Loucy (cell line): Measurements from ENCODE around the gene AGAP1.

Experiments
- H2AFZ ChIP-seq: fragments of 200-600 bp; sonication (generic); 2 replicates; pipeline ENCODE4 v1.6.0; 2016; ENCODE audit warnings: antibody characterized with exemption, mild to moderate bottlenecking, low read length, moderate library complexity
- H3F3A ChIP-seq: fragments of 200-600 bp; 2 replicates; pipeline ENCODE4 v1.6.0; 2016; ENCODE audit warnings: antibody characterized with exemption, low read depth, mild to moderate bottlenecking
- H3K27me3 ChIP-seq: fragments of 200-600 bp; sonication (generic); 2 replicates; pipeline ENCODE4 v1.6.1; 2014; ENCODE audit warnings: low read length, mild to moderate bottlenecking; ENCODE audit not compliant: insufficient read depth, poor library complexity, severe bottlenecking
- H3K36me3 ChIP-seq: fragments of 200-600 bp; sonication (generic); 2 replicates; pipeline ENCODE4 v1.6.1; 2016; ENCODE audit warnings: low read length; ENCODE audit not compliant: insufficient read depth
- H3K4me1 ChIP-seq: fragments of 200-600 bp; sonication (generic); 2 replicates; pipeline ENCODE4 v1.5.1; 2014; ENCODE audit warnings: low read length, mild to moderate bottlenecking; ENCODE audit not compliant: insufficient read depth, poor library complexity, severe bottlenecking
- H3K4me2 ChIP-seq: fragments of 200-600 bp; sonication (generic); 2 replicates; pipeline ENCODE4 v1.6.0; 2014; ENCODE audit warnings: antibody characterized with exemption, low read length, low read depth, mild to moderate bottlenecking; ENCODE audit not compliant: poor library complexity, severe bottlenecking
- H3K4me3 ChIP-seq: fragments of 200-600 bp; sonication (generic); 2 replicates; pipeline ENCODE4 v1.5.1; 2014; ENCODE audit warnings: low read length, mild to moderate bottlenecking, mixed read lengths; ENCODE audit not compliant: poor library complexity, severe bottlenecking
- H3K79me2 ChIP-seq: fragments of 200-600 bp; sonication (generic); 2 replicates; pipeline ENCODE4 v1.6.1; 2014; ENCODE audit warnings: low read length; ENCODE audit not compliant: insufficient read depth
- H3K9ac ChIP-seq: fragments of 200-600 bp; sonication (generic); 2 replicates; pipeline ENCODE4 v1.6.0; 2014; ENCODE audit warnings: mild to moderate bottlenecking, low read depth, low read length, moderate library complexity; ENCODE audit not compliant: poor library complexity, severe bottlenecking
- H3K9me2 ChIP-seq: fragments of 200-600 bp; sonication (generic); replicated peaks from 2 replicates; pipeline ENCODE4 v1.6.1; 2016; ENCODE audit warnings: low read depth, low read length, mixed read lengths
- H3K9me3 ChIP-seq: fragments of 200-600 bp; sonication (generic); 2 replicates; pipeline ENCODE4 v1.6.1; 2014; ENCODE audit warnings: mild to moderate bottlenecking, antibody characterized with exemption, low read length, low read depth; ENCODE audit not compliant: insufficient read depth
- H4K20me1 ChIP-seq: fragments of 200-600 bp; sonication (generic); 2 replicates; pipeline ENCODE4 v1.6.0; 2014; ENCODE audit warnings: antibody characterized with exemption, low read length, mild to moderate bottlenecking; ENCODE audit not compliant: insufficient read depth, poor library complexity, severe bottlenecking
- CTCF ChIP-seq: fragments of 200-600 bp; sonication (generic); conservative IDR thresholded peaks from 2 replicates; pipeline ENCODE4 v1.5.1; 2014; ENCODE audit warnings: mild to moderate bottlenecking, antibody characterized with exemption, low read length
- EZH2phosphoT487 ChIP-seq: fragments of 200-600 bp; IDR thresholded peaks from 2 replicates; pipeline ENCODE4 v1.6.1; 2018; ENCODE audit warnings: antibody characterized with exemption, mild to moderate bottlenecking, moderate library complexity, borderline replicate concordance

AGAP1 gene

GRCh38 chr2:235799281-235799680 is 305.4 kb downstream of the AGAP1 start:
- H3K9ac ChIP-seq = no peak overlapping the region
- H3F3A ChIP-seq = no peaks in the 10 kb centered on the region
- H3K4me3 ChIP-seq = no peak overlapping the region
- no peaks in the 10 kb centered on the region for H3K79me2 ChIP-seq
- H3K9me3 ChIP-seq = no peaks in the 10 kb centered on the region
- H3K4me1 ChIP-seq = no peaks in the 10 kb centered on the region
- no peak overlapping the region for H2AFZ ChIP-seq
- H4K20me1 ChIP-seq = no peaks in the 10 kb centered on the region
- H3K36me3 ChIP-seq = peaks cover 25% of the 10 kb centered on the region; the same call in 1 of the 2 replicates
- H3K27me3 ChIP-seq = no peaks in the 10 kb centered on the region
- no peak overlapping the region for H3K4me2 ChIP-seq
- no peak for TF ChIP-seq EZH2phosphoT487
- TF ChIP-seq CTCF = no peak
- no peaks in the 10 kb centered on the region for H3K9me2 ChIP-seq

GRCh38 chr2:235802542-235802941 is 308.7 kb downstream of the AGAP1 start:
- no peaks in the 10 kb centered on the region for H3F3A ChIP-seq

GRCh38 chr2:235803028-235803427 is 309.2 kb downstream of the AGAP1 start:
- H3F3A ChIP-seq = no peaks in the 10 kb centered on the region
- H3K79me2 ChIP-seq = no peaks in the 10 kb centered on the region
- H3K4me2 ChIP-seq = no peak overlapping the region
- H3K4me3 ChIP-seq = no peak overlapping the region
- H4K20me1 ChIP-seq = no peaks in the 10 kb centered on the region
- no peaks in the 10 kb centered on the region for H3K9me2 ChIP-seq
- no peaks in the 10 kb centered on the region for H3K27me3 ChIP-seq
- peaks cover 32% of the 10 kb centered on the region; the same call in 1 of the 2 replicates for H3K36me3 ChIP-seq
- H2AFZ ChIP-seq = no peak overlapping the region
- H3K9me3 ChIP-seq = no peaks in the 10 kb centered on the region
- no peaks in the 10 kb centered on the region for H3K4me1 ChIP-seq
- TF ChIP-seq EZH2phosphoT487 (no peak), CTCF (peak; percentile 24; the same call in 1 of the 2 replicates)
- H3K9ac ChIP-seq = no peak overlapping the region

More at GRCh38 chr2:235802542-235802941, 308.7 kb downstream of the AGAP1 start:
- Histone ChIP-seq H3K27me3 (no peaks in the 10 kb centered on the region), H3K79me2 (no peaks in the 10 kb centered on the region), H3K4me2 (no peak overlapping the region), H3K9ac (no peak overlapping the region), H3K4me1 (no peaks in the 10 kb centered on the region), H4K20me1 (no peaks in the 10 kb centered on the region), H3K9me2 (no peaks in the 10 kb centered on the region), H2AFZ (no peak overlapping the region), H3K36me3 (peaks cover 28% of the 10 kb centered on the region; the same call in 1 of the 2 replicates), H3K9me3 (no peaks in the 10 kb centered on the region), H3K4me3 (no peak overlapping the region)
- TF ChIP-seq CTCF (no peak), EZH2phosphoT487 (no peak)
